Neural cell (in vitro differentiated cells): Measurements from ENCODE around the gene CENPP. TPM values are rescaled to one million over a fixed set of nuclear protein-coding genes. Genes with fewer than 3 reads are reported as not detected.

ENCODE experiments used
- H2AFZ ChIP-seq: fragments of 200-600, 300-800 bp; sonication (generic), shearing (Covaris generic); 2 replicates; pipeline ENCODE4 v1.6.0; 2014; ENCODE audit warnings: low read depth, mild to moderate bottlenecking, antibody characterized with exemption, low read length, moderate library complexity
- H3F3A ChIP-seq: fragments of 200-600 bp; shearing (Covaris generic); 2 replicates; pipeline ENCODE4 v1.6.1; 2016; ENCODE audit warnings: mild to moderate bottlenecking, moderate library complexity, mixed read lengths, antibody characterized with exemption, low read length; ENCODE audit not compliant: insufficient read depth, poor library complexity, severe bottlenecking
- H3K27ac ChIP-seq: fragments of 200-600, 300-800 bp; sonication (generic), shearing (Covaris generic); 2 replicates; pipeline ENCODE4 v1.5.1; 2014; ENCODE audit warnings: mild to moderate bottlenecking, low read length, moderate library complexity
- H3K27me3 ChIP-seq: fragments of 300-800, 200-600 bp; sonication (generic), shearing (Covaris generic); 2 replicates; pipeline ENCODE4 v1.6.0; 2014; ENCODE audit warnings: mild to moderate bottlenecking, low read depth, low read length, moderate library complexity; ENCODE audit not compliant: insufficient read depth
- H3K36me3 ChIP-seq: fragments of 300-800, 200-600 bp; sonication (generic), shearing (Covaris generic); 2 replicates; pipeline ENCODE4 v1.5.1; 2014; ENCODE audit warnings: mild to moderate bottlenecking, antibody characterized with exemption, low read length, moderate library complexity; ENCODE audit not compliant: insufficient read depth
- H3K4me2 ChIP-seq: fragments of 300-800, 200-600 bp; sonication (generic), shearing (Covaris generic); 2 replicates; pipeline ENCODE4 v1.6.0; 2014; ENCODE audit warnings: mild to moderate bottlenecking, low read length
- H3K4me3 ChIP-seq: fragments of 300-800, 200-600 bp; sonication (generic), shearing (Covaris generic); 2 replicates; pipeline ENCODE4 v1.5.1; 2014; ENCODE audit warnings: mild to moderate bottlenecking, low read length, moderate library complexity
- H3K79me2 ChIP-seq: fragments of 200-600 bp; shearing (Covaris generic); replicated peaks from 2 replicates; pipeline ENCODE4 v1.6.0; 2014; ENCODE audit warnings: mild to moderate bottlenecking, low read length, moderate library complexity; ENCODE audit not compliant: insufficient read depth
- H3K9ac ChIP-seq: fragments of 300-800, 200-600 bp; sonication (generic), shearing (Covaris generic); 2 replicates; pipeline ENCODE4 v1.6.1; 2016; ENCODE audit warnings: mild to moderate bottlenecking, low read length, mixed read lengths
- H3K9me2 ChIP-seq: fragments of 200-600 bp; shearing (Covaris generic); 2 replicates; pipeline ENCODE4 v1.6.1; 2016; ENCODE audit warnings: mild to moderate bottlenecking, low read length, mixed read lengths; ENCODE audit not compliant: insufficient read depth
- H3K9me3 ChIP-seq: fragments of 200-600, 300-800 bp; sonication (generic), shearing (Covaris generic); 2 replicates; pipeline ENCODE4 v1.6.1; 2016; ENCODE audit warnings: mild to moderate bottlenecking, mixed run types, low read length, moderate library complexity, mixed read lengths
- H4K20me1 ChIP-seq: fragments of 200-600 bp; shearing (Covaris generic); 2 replicates; pipeline ENCODE4 v1.6.1; 2016; ENCODE audit warnings: mild to moderate bottlenecking, mixed run types; ENCODE audit not compliant: insufficient read depth
- EP300 ChIP-seq: fragments of 450-650 bp; conservative IDR thresholded peaks from 2 replicates; pipeline ENCODE4 v1.6.1; 2014; ENCODE audit warnings: antibody characterized with exemption, mild to moderate bottlenecking, moderate library complexity; ENCODE audit not compliant: poor library complexity, severe bottlenecking
- EZH2 ChIP-seq: fragments of 200-600, 300-800 bp; shearing (Covaris generic), sonication (generic); IDR thresholded peaks from 2 replicates; pipeline ENCODE4 v1.6.1; 2014; ENCODE audit warnings: antibody characterized with exemption, low read length, borderline replicate concordance, mild to moderate bottlenecking; ENCODE audit not compliant: insufficient read depth, poor library complexity, severe bottlenecking
- MXI1 ChIP-seq: fragments of 450-650 bp; conservative IDR thresholded peaks from 2 replicates; pipeline ENCODE4 v1.6.1; 2014; ENCODE audit warnings: antibody characterized with exemption, mild to moderate bottlenecking; ENCODE audit not compliant: poor library complexity, severe bottlenecking
- POLR2AphosphoS5 ChIP-seq: IDR thresholded peaks from 2 replicates; pipeline ENCODE4 v1.6.1; 2012
- RAD21 ChIP-seq: fragments of 450-650 bp; conservative IDR thresholded peaks from 2 replicates; pipeline ENCODE4 v1.6.1; 2014; ENCODE audit warnings: antibody characterized with exemption, mild to moderate bottlenecking, moderate library complexity
- SMC3 ChIP-seq: fragments of 450-650 bp; conservative IDR thresholded peaks from 2 replicates; pipeline ENCODE4 v1.6.1; 2014; ENCODE audit warnings: antibody characterized with exemption, mild to moderate bottlenecking, moderate library complexity; ENCODE audit not compliant: poor library complexity
- TAF1 ChIP-seq: IDR thresholded peaks from 2 replicates; pipeline ENCODE4 v1.6.1; 2012; ENCODE audit warnings: low read depth
- polyA plus RNA-seq: library from polyadenylated mRNA; depleted of rRNA; stranded (reverse); fragments of >200 nt; gene quantifications from 2 replicates; pipeline ENCODE4 v1.2.3, GENCODE V29; 2014
- TF ChIP-seq, protein P1 (sequence below): fragments of 450-650 bp; IDR thresholded peaks from 2 replicates; pipeline ENCODE4 v1.5.1; 2014; ENCODE audit warnings: antibody characterized with exemption, mild to moderate bottlenecking, moderate library complexity; ENCODE audit not compliant: poor library complexity, severe bottlenecking
- TF ChIP-seq, protein P2 (sequence below): IDR thresholded peaks from 2 replicates; pipeline ENCODE4 v1.6.1; 2012; ENCODE audit warnings: borderline replicate concordance

The CENPP gene
- polyA plus RNA-seq, 1 donor from 2014 or later = 5.0 TPM

GRCh38 chr9:92534674-92535073 is 208.9 kb downstream of the CENPP start:
- H3K9ac ChIP-seq = no peak overlapping the region
- H2AFZ ChIP-seq = no peak overlapping the region
- H3K4me3 ChIP-seq = no peak overlapping the region
- no peak overlapping the region for H3K27ac ChIP-seq
- TF ChIP-seq RAD21 = no peak
- no peak for TF ChIP-seq EP300
- TF ChIP-seq TAF1 = no peak
- TF ChIP-seq EZH2 = no peak
- TF ChIP-seq SMC3 = no peak
- no peak for TF ChIP-seq MXI1
- no peak for TF ChIP-seq POLR2AphosphoS5
- TF ChIP-seq, protein P1, sequence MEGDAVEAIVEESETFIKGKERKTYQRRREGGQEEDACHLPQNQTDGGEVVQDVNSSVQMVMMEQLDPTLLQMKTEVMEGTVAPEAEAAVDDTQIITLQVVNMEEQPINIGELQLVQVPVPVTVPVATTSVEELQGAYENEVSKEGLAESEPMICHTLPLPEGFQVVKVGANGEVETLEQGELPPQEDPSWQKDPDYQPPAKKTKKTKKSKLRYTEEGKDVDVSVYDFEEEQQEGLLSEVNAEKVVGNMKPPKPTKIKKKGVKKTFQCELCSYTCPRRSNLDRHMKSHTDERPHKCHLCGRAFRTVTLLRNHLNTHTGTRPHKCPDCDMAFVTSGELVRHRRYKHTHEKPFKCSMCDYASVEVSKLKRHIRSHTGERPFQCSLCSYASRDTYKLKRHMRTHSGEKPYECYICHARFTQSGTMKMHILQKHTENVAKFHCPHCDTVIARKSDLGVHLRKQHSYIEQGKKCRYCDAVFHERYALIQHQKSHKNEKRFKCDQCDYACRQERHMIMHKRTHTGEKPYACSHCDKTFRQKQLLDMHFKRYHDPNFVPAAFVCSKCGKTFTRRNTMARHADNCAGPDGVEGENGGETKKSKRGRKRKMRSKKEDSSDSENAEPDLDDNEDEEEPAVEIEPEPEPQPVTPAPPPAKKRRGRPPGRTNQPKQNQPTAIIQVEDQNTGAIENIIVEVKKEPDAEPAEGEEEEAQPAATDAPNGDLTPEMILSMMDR = no peak
- TF ChIP-seq, protein P2, sequence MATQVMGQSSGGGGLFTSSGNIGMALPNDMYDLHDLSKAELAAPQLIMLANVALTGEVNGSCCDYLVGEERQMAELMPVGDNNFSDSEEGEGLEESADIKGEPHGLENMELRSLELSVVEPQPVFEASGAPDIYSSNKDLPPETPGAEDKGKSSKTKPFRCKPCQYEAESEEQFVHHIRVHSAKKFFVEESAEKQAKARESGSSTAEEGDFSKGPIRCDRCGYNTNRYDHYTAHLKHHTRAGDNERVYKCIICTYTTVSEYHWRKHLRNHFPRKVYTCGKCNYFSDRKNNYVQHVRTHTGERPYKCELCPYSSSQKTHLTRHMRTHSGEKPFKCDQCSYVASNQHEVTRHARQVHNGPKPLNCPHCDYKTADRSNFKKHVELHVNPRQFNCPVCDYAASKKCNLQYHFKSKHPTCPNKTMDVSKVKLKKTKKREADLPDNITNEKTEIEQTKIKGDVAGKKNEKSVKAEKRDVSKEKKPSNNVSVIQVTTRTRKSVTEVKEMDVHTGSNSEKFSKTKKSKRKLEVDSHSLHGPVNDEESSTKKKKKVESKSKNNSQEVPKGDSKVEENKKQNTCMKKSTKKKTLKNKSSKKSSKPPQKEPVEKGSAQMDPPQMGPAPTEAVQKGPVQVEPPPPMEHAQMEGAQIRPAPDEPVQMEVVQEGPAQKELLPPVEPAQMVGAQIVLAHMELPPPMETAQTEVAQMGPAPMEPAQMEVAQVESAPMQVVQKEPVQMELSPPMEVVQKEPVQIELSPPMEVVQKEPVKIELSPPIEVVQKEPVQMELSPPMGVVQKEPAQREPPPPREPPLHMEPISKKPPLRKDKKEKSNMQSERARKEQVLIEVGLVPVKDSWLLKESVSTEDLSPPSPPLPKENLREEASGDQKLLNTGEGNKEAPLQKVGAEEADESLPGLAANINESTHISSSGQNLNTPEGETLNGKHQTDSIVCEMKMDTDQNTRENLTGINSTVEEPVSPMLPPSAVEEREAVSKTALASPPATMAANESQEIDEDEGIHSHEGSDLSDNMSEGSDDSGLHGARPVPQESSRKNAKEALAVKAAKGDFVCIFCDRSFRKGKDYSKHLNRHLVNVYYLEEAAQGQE = no peak
- H3K4me2 ChIP-seq = no peak overlapping the region
- H3K9me3 ChIP-seq = no peaks in the 10 kb centered on the region
- no peaks in the 10 kb centered on the region for H3K36me3 ChIP-seq
- no peaks in the 10 kb centered on the region for H3K79me2 ChIP-seq
- H3K27me3 ChIP-seq = no peaks in the 10 kb centered on the region
- H4K20me1 ChIP-seq = no peaks in the 10 kb centered on the region
- no peaks in the 10 kb centered on the region for H3F3A ChIP-seq
- no peaks in the 10 kb centered on the region for H3K9me2 ChIP-seq

- Histone ChIP-seq H3F3A (no peaks in the 10 kb centered on the region), H3K36me3 (no peaks in the 10 kb centered on the region), H3K4me3 (no peak within 1 kb of the TSS), H3K9me3 (no peaks in the 10 kb centered on the region), H3K9ac (no peak within 1 kb of the TSS), H4K20me1 (no peaks in the 10 kb centered on the region), H3K9me2 (no peaks in the 10 kb centered on the region), H2AFZ (no peak within 1 kb of the TSS), H3K27me3 (no peaks in the 10 kb centered on the region), H3K27ac (no peak within 1 kb of the TSS), H3K4me2 (no peak within 1 kb of the TSS), H3K79me2 (no peaks in the 10 kb centered on the region)
- TF ChIP-seq RAD21 (no peak), MXI1 (no peak), EP300 (no peak), POLR2AphosphoS5 (no peak), EZH2 (no peak), TAF1 (no peak), SMC3 (no peak)
- TF ChIP-seq, protein P1 = no peak
- TF ChIP-seq, protein P2 = no peak
Observed at GRCh38 chr9:92535940-92536850, 210.4 kb downstream of the CENPP start, which contains the start of gene ECM2. ECM2 (minus strand) TSS chr9:92535990; CDS start chr9:92522866, 13,124 bp downstream.
